Activated CD8-positive, alpha-beta memory T cell treated with anti-CD3 and anti-CD28 coated beads for 24 hours (primary cell): ENCODE measurements around the gene L3HYPDH.
"Not testable (repeated sequence)": the region's sequence is repeated elsewhere in the genome, so short reads cannot be mapped to it uniquely, and the experiment has no call there.

Experiments used
- DNase-seq: peaks from one replicate; pipeline ENCODE4 v3.0.0-alpha.2; 2020

Gene L3HYPDH

GRCh38 chr14:59475709-59476108 lies 8.5 kb downstream of the L3HYPDH start:
- no peak for DNase-seq

GRCh38 chr14:59474172-59474571 lies 10.0 kb downstream of the L3HYPDH start:
- DNase-seq, result no peak

GRCh38 chr14:59465316-59466135 lies 18.7 kb downstream of the L3HYPDH start, which contains the start of gene GPR135:
TSS of gene GPR135 (minus strand) at chr14:59465380. CDS start at chr14:59465226, 154 bp downstream.
- peak; percentile 73 for DNase-seq

GRCh38 chr14:59464486-59465315 lies 19.5 kb downstream of the L3HYPDH start:
- DNase-seq, result peak; percentile 79

- DNase-seq, result peak; percentile 74
Observed at GRCh38 chr14:59463787-59464485, 20.3 kb downstream of the L3HYPDH start.

- no peak for DNase-seq
Observed at GRCh38 chr14:59461891-59462290, 22.3 kb downstream of the L3HYPDH start.

GRCh38 chr14:59460378-59460777 lies 23.8 kb downstream of the L3HYPDH start:
- no peak for DNase-seq

GRCh38 chr14:59458486-59458885 lies 25.7 kb downstream of the L3HYPDH start:
- DNase-seq, result no peak

- no peak for DNase-seq
Observed at GRCh38 chr14:59455411-59455810, 28.8 kb downstream of the L3HYPDH start.

- no peak for DNase-seq
Observed at GRCh38 chr14:59454139-59454538, 30.1 kb downstream of the L3HYPDH start.

- DNase-seq, result no peak
Observed at GRCh38 chr14:59451849-59452248, 32.4 kb downstream of the L3HYPDH start.

GRCh38 chr14:59450716-59451115 lies 33.5 kb downstream of the L3HYPDH start:
- DNase-seq, result no peak

GRCh38 chr14:59448673-59449072 lies 35.5 kb downstream of the L3HYPDH start:
- DNase-seq, result not testable (repeated sequence)

GRCh38 chr14:59439256-59439965 lies 44.8 kb downstream of the L3HYPDH start:
- no peak for DNase-seq

- DNase-seq, result no peak
Observed at GRCh38 chr14:59438195-59438647, 46.0 kb downstream of the L3HYPDH start.

- DNase-seq, result no peak
Observed at GRCh38 chr14:59435987-59436386, 48.2 kb downstream of the L3HYPDH start.

GRCh38 chr14:59435101-59435500 lies 49.1 kb downstream of the L3HYPDH start:
- DNase-seq, result no peak

GRCh38 chr14:59429790-59430189 lies 54.4 kb downstream of the L3HYPDH start:
- DNase-seq, result no peak

- DNase-seq, result no peak
Observed at GRCh38 chr14:59428581-59429012, 55.6 kb downstream of the L3HYPDH start.

- DNase-seq, result no peak
Observed at GRCh38 chr14:59427653-59428580, 56.3 kb downstream of the L3HYPDH start.

GRCh38 chr14:59425322-59425935 lies 58.8 kb downstream of the L3HYPDH start:
- no peak for DNase-seq
